CD4-positive, alpha-beta T cell treated with Interleukin-21 for 1 hour (primary cell): ENCODE data around the gene ANGPTL7.
"Not testable (repeated sequence)": the region's sequence is repeated elsewhere in the genome, so short reads cannot be mapped to it uniquely, and the experiment has no call there.

Experiments used
- DNase-seq: peaks from one replicate; pipeline ENCODE4 v3.0.0-alpha.2; 2020

ANGPTL7 gene, protein sequence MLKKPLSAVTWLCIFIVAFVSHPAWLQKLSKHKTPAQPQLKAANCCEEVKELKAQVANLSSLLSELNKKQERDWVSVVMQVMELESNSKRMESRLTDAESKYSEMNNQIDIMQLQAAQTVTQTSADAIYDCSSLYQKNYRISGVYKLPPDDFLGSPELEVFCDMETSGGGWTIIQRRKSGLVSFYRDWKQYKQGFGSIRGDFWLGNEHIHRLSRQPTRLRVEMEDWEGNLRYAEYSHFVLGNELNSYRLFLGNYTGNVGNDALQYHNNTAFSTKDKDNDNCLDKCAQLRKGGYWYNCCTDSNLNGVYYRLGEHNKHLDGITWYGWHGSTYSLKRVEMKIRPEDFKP

DNA sequence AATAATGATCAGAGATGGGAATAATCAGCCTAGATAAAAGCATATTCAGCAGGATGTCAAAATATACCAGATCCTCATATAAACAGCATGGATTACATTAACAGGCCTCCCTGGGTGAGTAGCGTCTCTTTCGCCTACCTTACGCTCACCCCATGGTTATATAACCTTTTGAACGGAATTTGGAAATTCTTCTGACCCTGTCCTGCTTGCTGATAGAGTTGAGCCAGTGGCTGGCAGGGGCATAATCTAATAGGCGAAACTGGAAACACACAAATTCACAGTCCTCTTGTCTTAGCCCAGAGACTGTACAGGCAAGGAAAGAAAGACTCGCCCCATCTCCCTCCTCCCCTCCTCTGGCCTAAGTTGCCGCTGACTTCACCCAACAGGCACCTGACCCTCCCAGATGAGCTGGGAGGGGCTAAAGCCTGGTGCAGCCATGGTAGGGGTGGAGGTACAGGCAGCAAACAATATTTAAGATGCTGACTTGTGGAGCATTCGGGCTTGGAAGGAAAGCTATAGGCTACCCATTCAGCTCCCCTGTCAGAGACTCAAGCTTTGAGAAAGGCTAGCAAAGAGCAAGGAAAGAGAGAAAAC, at the start of gene ANGPTL7:
ANGPTL7 (plus strand) TSS at position 498 of the 594 bp plus-strand sequence. CDS start 225 bp downstream, outside the sequence.
- no peak for DNase-seq

DNA sequence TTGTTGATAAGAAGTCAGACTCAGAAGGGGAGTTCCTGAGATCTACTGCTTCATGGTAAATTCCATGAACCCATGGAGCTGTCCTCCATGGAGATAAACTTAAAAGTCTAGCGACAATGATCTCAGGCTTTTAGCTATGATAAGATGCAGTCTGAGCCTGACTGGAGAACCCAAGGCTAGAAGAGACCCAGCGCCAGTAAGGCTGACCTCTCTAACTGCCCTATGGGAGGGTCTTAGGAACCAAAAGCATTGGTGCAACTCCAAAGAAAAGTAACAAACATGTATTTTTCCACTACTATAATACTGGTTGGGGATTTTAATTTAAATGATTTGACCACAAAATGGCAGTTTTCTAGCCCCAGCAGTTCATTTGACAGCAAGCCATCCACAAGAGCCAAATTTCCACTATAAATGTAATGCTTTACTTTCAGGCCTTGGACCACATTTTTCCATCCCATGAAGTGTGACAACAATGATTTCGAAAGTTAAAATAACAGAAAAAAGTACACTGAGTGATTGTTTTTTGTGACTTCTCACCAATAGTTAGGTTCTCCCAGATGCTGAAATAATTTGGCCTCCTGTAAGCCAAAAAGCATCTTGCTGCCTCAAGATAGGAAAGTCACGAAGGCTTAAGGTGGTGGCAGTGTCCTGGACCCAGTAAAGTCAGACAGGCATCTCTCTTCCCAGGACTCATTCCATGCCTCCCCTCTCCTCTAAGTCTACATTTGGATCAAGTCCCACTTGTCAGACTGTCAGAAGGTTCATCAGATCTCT, 46.4 kb upstream of the ANGPTL7 start:
- no peak for DNase-seq

DNA sequence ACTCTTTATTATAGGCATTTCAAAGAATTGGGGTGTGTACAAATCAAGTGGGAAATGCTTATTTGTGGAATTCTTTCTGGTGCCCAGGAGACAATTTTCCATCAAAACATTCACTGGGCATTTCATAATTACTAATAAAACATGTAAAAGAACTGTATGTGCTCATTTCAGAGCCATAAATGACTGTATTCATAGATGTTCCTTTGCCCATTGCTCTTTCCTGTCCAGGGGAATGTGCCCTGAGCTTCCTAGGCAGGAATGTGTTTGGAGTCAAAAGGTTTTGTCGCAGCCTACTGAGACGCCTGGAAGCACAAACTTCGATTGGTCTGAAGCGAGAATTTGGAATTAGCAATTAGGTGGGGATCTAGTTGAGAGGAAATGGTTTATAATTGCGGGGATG, 45.8 kb upstream of the ANGPTL7 start:
- no peak for DNase-seq

DNA sequence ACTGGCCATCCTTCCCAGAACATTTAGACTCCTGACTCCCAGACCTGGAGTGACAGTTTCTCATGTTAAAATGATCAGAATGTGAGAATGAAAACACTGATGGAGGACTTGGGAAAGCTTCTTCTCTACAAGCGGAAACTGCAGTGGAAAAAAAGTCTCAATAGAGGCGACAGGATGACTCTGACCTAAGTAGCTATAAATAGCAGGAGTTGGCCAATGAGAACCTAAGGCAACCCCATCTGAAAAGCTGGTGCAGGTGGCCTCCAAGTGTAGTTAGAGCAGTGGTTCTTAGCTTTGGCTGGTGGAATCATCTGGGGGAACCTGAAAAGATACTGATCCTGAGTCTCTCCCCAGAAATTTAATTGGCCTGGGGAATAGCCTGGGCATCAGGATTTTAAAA, 45.2 kb upstream of the ANGPTL7 start:
- DNase-seq = no peak

DNA sequence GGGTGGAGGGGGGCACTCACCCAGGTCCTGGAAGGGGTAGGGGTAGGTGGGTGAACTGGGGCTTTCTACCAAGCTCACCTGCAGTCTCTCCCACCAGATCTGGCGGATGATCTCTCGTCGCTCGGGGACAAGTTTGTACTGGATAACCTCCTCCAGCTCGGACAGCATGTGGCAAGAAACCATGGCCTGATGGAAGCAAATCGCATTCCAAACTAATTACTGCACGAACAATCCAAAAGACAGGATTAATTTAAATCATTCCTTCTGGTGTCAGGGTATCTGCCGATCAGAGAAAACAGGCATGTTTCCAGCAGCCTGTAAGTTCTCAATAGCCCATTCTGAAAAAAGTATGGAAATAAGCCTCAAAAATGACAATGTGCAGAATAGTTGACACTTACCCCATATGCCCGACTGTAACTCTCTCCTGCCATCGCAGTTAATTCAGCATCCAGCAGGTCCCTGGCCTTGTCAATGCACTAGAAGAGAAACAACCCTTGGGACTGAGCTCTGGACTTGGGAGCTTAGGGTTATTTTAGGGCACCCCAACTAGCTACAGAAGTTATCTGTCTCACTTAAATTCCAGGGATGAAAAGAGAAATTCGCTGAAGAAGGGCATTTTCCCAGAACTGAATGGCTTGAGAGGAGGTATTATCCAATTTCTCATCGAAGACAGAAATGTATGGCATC, 44.4 kb upstream of the ANGPTL7 start:
- no peak for DNase-seq

DNA sequence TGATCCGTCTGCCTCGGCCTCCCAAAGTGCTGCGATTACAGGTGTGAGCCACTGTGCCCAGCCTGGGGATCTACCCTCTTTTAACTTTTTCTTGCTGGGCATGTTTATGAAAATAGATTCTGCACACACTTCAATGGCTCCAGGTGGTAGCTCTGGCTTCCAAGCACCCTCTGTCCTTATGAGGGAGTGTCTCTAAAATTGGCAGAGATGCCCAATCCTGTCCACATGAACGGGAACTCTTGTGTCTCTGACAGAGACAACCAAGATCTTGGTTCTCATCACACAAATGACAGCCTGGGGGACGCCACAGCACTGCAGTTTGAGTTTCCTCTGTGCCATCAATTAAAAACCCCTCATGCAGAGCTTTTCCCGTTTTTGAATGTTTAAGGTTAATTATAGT, 43.4 kb upstream of the ANGPTL7 start:
- DNase-seq = no peak

DNA sequence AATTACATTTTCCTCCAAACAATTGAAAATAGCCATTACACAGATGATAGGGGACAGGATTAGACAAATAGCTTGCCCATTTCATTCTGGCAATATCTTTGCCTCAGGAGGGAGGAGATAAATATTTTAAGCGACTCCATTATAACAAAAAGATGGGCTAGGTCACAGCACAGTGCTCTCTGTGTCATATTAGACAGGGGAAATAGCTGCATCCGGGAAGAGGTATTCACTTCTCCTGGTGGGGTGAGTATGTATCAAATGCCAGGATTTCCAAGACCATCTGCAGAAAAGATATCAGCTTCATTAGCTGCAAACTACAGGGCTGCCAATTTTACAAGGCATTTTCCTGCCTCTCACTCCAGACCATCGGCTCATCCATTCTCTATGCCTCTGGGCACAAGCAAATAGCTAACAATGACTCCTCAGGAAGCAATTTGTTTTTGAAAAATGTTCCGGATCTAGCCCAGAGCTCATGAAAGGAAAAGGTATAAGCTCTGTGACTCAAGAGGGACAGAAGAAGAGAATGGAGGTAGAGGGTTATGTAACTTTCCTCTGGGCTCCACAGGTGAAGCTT, 41.9 kb upstream of the ANGPTL7 start:
- DNase-seq = no peak

DNA sequence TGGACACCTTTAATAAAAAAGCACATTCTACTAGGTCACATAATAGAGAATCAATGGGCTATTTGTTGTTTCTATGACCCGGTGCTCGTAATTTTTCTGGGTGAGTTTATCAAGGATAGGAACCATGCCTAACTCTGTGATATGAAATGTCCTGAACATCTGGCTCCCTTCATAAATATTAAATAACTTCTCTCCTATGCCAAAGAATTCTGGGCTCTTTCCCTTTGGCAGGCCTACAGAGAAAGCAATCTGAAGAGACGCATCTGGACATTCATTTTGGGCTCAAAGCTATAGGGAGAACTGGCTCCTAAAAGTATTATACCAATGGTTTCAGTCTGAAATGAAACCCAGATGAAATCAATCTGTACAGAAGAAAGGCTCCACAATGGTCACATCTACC, 38.8 kb upstream of the ANGPTL7 start:
- no peak for DNase-seq

DNA sequence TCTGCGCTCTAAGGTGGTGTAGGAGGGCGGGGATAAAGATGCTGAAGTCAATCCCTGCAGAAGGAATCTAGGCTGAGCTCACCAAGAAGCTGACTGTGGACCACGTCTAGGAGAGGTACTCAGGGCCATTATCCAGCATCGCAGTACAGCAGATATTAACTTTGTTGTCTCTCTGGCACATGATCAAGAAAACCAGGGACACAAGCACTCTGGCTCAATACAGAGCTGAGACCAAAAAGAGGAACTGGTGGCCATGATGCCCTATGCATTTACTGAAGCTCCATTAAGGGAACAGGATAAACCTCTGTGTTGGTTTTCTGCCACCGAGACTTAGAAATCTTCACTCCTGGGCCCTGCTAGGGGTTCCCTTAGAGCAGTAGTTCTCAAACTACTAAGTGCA, 38.0 kb upstream of the ANGPTL7 start:
- DNase-seq = no peak

DNA sequence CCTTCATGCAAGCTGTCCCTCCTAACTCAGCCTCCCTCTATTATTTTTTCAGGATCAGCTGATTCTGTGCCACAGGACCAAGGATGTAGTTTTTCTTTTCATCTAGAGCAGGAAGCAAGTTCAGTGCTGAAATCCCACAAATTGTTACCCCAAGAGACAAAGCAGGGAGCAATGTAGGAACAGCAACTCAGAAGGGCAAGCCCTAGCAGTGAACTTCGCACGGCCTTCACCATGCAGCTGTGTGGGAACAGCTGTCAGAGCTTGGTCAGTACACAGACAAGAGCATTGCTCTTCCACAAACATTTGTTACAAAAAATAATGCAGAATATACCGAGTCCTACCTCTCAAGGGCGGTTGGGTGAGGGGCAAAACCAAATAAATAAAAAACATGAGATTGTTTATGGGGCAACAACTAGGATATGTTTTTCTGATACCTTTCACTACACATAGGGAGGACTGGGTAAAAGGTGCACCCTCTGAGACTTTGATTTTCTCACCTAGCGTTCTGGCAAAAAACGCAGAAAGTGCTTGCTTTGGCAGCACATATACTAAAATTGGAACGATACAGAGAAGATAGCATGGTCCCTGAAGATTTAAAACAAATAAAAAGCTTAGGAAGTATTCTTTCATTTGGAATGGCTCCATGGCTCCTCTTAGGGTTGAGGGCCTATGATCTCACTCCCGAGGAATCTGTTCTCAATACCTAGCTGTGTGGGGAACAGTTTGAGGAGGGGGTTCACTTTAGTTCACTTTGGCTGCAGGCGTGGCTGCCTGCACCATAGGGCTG, 37.1 kb upstream of the ANGPTL7 start:
- DNase-seq = no peak

DNA sequence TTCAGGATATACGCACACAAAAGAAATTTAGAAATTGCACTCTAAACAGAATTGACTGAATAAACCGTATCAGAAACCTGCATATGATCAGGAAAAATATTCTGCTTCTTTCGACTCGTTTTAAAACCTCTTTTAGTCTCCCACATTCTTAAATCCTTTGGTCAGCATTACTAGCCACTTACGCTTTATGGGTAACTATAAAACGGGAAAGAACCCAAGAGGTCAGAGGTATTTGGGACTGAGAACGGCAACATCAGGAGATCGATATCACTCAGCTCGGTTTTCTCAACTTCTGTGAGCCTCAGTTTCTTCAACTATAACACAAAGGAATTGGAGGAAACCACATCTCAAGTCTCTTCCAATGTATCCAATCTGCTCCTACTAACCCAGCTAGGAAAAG, 36.4 kb upstream of the ANGPTL7 start:
- no peak for DNase-seq

DNA sequence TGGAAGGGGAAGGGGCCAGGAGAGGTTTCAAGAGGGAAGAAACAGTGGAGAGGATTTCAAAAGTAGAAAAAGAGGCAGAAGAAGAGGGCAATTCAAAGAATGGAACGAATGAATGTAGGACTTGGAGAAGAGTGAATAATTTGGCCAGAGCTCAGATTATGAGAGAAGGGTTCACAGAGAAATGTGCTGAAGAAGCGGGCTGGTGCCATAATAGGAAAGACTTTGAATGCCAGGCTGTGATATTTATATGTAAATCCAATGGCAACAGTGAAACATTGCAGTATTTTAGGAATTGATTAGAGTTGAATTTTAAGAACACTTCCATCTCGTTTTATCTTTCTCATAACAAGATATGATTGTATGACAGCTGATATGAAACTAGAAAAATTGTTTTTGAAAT, 36.0 kb upstream of the ANGPTL7 start:
- no peak for DNase-seq

DNA sequence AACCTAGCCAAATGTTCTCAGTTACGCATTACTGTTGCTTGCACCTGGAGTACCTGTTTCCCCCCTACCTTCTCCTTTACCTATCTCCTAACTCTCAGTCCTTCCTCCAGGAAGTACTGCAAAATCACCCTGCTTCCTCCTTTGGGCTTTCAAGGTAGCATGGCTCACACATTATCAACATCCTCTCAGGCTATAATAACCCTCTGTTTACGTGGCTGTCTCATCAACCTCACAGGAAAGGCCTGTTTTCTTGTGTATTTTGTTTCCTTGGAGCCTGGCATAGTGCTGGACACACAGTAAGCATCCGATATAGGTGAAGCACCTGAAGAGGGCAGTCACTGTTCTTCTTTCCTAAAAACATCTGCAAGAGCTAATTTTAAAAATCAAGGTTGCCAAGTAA, 32.7 kb upstream of the ANGPTL7 start:
- no peak for DNase-seq

DNA sequence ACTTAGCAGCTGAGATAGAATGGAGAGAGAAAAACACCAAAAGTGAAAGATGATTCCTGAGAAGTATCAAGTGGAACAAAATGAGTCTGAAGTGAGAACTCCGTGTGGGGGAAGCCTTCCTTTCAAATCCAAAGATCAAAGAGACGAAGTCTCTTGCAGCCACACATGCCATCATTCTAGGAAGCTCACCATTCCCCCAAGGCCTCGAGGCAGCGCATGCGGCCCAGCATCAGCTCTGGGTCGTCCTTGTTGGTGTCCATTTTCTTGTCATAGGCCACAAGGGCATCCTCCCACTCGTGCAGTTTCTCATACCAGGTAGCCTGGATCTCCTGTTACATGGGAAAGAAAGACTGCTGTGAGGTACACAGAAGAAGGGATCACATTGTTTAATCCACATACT, 32.2 kb upstream of the ANGPTL7 start:
- no peak for DNase-seq

DNA sequence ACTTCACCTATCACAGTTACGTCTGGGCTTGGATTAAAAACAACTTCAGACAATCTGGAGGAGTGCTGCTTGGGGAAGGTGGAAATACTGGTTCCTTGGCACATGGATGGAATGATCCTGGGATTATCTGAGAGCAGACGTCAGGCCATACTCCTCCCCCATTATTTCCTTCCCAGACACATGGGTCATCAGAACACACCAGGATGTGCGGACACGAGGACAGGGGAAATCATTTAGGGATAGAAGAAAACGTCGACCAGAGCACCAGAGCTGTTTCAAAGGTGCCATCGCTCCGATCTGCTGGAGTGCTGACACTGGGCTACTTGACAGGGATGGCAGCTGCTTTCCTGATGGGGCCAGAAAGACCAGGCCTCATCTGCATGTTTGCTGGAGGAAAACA, 31.8 kb upstream of the ANGPTL7 start:
- DNase-seq = no peak

DNA sequence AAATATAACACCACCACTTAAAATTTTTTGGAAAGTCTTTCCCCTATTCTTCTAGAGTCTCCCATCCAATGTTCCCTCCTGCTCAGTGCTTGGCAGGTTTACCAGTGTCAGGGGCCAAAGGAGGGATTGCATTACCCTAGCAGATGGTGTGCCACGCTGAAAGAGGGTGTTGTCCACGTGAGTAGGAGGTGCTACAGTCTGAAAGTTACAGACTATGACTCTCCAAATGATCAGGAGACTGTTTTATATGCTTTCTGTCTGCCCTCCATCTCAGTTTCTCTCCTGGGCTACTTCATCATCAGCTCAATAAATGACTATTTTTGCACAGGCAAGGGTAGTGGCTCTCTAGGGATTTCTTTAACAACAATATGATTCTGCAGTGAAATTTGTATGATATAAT, 31.3 kb upstream of the ANGPTL7 start:
- DNase-seq = no peak

DNA sequence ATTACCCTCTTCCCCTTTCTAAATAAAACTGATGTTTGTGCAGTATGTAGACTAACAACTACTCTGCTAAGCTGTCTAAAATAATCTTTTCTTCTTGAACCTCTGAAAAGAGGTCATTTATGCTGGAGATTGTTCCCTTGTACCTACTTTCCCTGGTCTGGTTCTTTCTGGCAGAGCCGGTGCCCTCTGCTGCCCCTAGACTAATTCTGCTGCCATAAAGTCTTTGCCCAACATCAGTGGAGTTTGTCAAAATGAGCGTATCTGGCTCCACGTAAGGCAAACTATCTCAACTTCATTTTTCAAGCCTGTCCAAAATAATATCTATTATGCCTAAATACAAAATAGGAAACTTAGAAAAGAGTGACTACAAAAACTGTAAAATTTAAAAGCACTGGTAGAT, 30.9 kb upstream of the ANGPTL7 start:
- DNase-seq = no peak

DNA sequence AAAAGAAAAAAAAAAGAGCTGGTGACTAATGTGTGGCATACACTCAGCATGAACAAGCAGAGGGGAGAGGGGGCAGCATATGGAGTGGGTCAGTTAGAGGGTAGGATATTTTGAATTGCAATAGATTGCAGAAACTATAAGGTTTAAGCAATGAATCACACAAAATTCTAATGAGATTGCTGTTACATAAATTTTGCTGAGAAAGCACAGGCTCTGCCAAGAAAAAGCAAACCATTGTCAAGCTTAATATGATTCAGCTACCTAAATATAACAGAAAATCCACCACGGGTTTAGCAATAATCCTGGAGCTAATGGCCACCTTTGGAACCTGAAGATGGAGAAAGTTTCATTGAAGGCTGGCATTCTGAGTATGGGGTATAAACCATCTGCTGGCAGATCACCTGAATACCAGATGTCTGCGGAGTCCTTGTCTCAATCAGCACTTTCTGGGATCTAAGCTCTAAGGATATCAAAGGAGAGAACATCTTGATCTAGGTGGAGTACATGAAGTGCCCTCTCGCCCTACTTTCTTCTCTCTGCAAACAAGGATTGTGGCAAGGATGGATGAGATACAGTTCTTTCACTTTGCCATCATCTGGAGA, 30.3 kb upstream of the ANGPTL7 start:
- DNase-seq = no peak

DNA sequence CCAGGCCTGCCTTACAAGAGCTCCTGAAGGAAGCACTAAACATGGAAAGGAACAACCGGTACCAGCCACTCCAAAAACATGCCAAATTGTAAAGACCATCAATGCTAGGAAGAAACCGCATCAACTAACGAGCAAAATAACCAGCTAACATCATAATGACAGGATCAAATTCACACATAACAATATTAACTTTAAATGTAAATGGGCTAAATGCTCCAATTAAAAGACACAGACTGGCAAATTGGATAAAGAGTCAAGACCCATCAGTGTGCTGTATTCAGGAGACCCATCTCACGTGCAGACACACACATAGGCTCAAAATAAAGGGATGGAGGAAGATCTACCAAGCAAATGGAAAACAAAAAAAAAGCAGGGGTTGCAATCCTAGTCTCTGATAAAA, 26.4 kb upstream of the ANGPTL7 start:
- DNase-seq = not testable (repeated sequence)

DNA sequence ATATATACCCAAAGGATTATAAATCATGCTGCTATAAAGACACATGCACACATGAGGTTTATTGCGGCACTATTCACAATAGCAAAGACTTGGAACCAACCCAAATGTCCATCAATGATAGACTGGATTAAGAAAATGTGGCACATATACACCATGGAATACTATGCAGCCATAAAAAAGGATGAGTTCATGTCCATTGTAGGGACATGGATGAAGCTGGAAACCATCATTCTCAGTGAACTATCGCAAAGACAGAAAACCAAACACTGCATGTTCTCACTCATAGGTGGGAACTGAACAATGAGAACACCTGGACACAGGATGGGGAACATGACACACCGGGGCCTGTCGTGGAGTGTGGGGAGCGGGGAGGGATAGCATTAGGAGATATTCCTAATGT, 22.4 kb upstream of the ANGPTL7 start:
- not testable (repeated sequence) for DNase-seq

DNA sequence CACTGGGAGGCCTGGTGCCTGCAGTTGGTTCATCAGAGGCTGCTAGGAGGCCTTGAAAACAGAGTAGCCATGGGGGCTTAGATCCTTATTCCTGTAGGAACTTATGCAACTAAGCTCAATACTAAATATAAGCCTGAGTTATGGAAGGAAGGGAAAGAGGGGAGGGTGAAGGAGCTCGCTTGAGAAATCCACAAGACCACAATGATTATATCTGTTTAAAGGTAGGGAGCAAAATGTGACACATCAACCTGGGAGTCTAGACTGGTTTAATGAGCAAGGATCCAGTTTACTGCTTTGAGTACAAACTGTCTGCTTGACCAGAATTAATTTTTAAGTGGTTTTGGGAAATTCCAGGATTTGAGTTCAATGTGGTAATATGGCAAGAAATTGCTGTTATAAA, 20.4 kb upstream of the ANGPTL7 start:
- no peak for DNase-seq

DNA sequence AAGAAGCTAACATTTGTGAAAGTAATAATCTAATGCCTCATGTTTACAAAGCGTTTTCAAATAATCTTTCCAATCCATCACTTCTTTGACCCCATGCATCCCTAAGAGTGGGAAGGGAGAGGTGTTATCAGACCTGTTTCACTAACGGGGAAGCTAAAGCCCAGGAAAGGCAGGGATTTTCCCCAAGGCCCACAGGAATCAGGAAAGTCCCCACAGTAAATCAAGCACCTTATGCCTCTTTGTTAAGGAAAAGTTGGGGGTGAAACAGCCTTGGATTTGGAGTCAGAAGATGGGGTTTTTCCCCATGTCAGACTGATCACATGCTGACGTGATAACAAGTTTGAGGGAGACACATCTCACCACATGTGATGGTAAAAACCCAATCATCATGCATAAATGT, 20.0 kb upstream of the ANGPTL7 start:
- DNase-seq = no peak
